OCI-LY7 (cell line): Measurements from ENCODE around the gene YBX3. TPM values are rescaled to one million over a fixed set of nuclear protein-coding genes. Genes with fewer than 3 reads are reported as not detected.

Experiments
- BruUV-seq: library from RNA; stranded (reverse); fragments of 400-500 nt; replicated peaks from 2 replicates; lab custom pipeline; 2021; lab: Mats Ljungman, UMichigan
- CTCF ChIA-PET: fragments of 300-600 bp; sonication (Branson Sonifier 250); formaldehyde crosslinking; loops from one replicate; lab custom pipeline; 2022; ENCODE audit warnings: antibody characterized with exemption; ENCODE audit not compliant: unreplicated experiment; lab: Charles Lee
- POLR2A ChIA-PET: fragments of 300-600 bp; sonication (Branson Sonifier 250); formaldehyde crosslinking; loops from one replicate; lab custom pipeline; 2022; ENCODE audit warnings: antibody characterized with exemption; lab: Charles Lee
- DNase-seq: peaks from one replicate; pipeline ENCODE4 v3.0.0-alpha.2; 2015; ENCODE audit warnings: low spot score
- H2AFZ ChIP-seq: fragments of 200-600 bp; sonication (generic), shearing (Covaris generic); 2 replicates; pipeline ENCODE4 v1.6.1; 2014; ENCODE audit warnings: mild to moderate bottlenecking, antibody characterized with exemption, low read length, moderate library complexity
- H3K27ac ChIP-seq: fragments of 200-600 bp; sonication (generic); 2 replicates; pipeline ENCODE4 v1.5.1; 2014; ENCODE audit warnings: mixed run types, low read depth, mild to moderate bottlenecking, moderate library complexity, low read length, inconsistent platforms; ENCODE audit not compliant: poor library complexity, severe bottlenecking
- H3K36me3 ChIP-seq: fragments of 200-600 bp; sonication (generic); 2 replicates; pipeline ENCODE4 v1.6.1; 2014; ENCODE audit warnings: mild to moderate bottlenecking, antibody characterized with exemption, low read length, moderate library complexity, mixed read lengths; ENCODE audit not compliant: insufficient read depth
- H3K4me1 ChIP-seq: fragments of 200-600 bp; sonication (generic); 2 replicates; pipeline ENCODE4 v1.5.1; 2014; ENCODE audit warnings: mild to moderate bottlenecking, low read length; ENCODE audit not compliant: insufficient read depth, poor library complexity, severe bottlenecking
- H3K4me2 ChIP-seq: fragments of 200-600 bp; sonication (generic); 2 replicates; pipeline ENCODE4 v1.6.1; 2014; ENCODE audit warnings: mild to moderate bottlenecking, low read length
- H3K4me3 ChIP-seq: fragments of 200-600 bp; sonication (generic); 2 replicates; pipeline ENCODE4 v1.5.1; 2014; ENCODE audit warnings: mild to moderate bottlenecking, low read depth, low read length; ENCODE audit not compliant: poor library complexity, severe bottlenecking
- H3K79me2 ChIP-seq: fragments of 200-600 bp; sonication (generic); 2 replicates; pipeline ENCODE4 v1.6.1; 2016; ENCODE audit warnings: low read depth, mild to moderate bottlenecking, low read length, moderate library complexity, mixed read lengths; ENCODE audit not compliant: insufficient read depth
- H3K9me2 ChIP-seq: fragments of 200-600 bp; sonication (generic); 2 replicates; pipeline ENCODE4 v1.6.1; 2016; ENCODE audit warnings: mild to moderate bottlenecking, low read length, mixed read lengths; ENCODE audit not compliant: insufficient read depth
- H3K9me3 ChIP-seq: fragments of 200-600 bp; sonication (generic); 2 replicates; pipeline ENCODE4 v1.6.1; 2014; ENCODE audit warnings: mild to moderate bottlenecking, mixed run types, low read length, mixed read lengths
- H4K20me1 ChIP-seq: fragments of 200-600 bp; sonication (generic); 2 replicates; pipeline ENCODE4 v1.6.1; 2014; ENCODE audit warnings: mild to moderate bottlenecking, antibody characterized with exemption, low read length, moderate library complexity, mixed read lengths; ENCODE audit not compliant: insufficient read depth
- CTCF ChIP-seq: fragments of 200-600 bp; sonication (generic); conservative IDR thresholded peaks from 2 replicates; pipeline ENCODE4 v1.5.1; 2014; ENCODE audit warnings: mild to moderate bottlenecking, antibody characterized with exemption, low read length, moderate library complexity, mixed read lengths
- EZH2phosphoT487 ChIP-seq: fragments of 200-600 bp; sonication (generic); IDR thresholded peaks from 2 replicates; pipeline ENCODE4 v1.6.1; 2018; ENCODE audit warnings: low read depth, borderline replicate concordance, mild to moderate bottlenecking, mixed run types, antibody characterized with exemption, low read length, moderate library complexity, mixed read lengths
- intact Hi-C: fragments of 100-400 bp; cut with micrococcal nuclease; formaldehyde crosslinking; loops from one replicate; pipeline ENCODE4 v1.10.0; 2022; ENCODE audit not compliant: unreplicated experiment
- total RNA-seq, 2 experiments: library from RNA; depleted of rRNA in 1 of 2; stranded (reverse); fragments of >200 nt in 1 of 2; shearing (Covaris generic) in 1 of 2; gene quantifications; 2 replicates each; pipeline ENCODE4 v1.2.3, GENCODE V29; 2014 to 2022

Gene YBX3
- total RNA-seq, 2 experiments from 2014 or later: 97.5 to 223 TPM

- Histone ChIP-seq H3K27ac (no peak overlapping the region), H4K20me1 (peaks cover 19% of the 10 kb centered on the region; the same call in 1 of the 2 replicates), H3K9me2 (no peaks in the 10 kb centered on the region), H3K4me3 (no peak overlapping the region), H3K79me2 (peaks cover 42% of the 10 kb centered on the region), H3K4me2 (no peak overlapping the region), H2AFZ (no peak overlapping the region), H3K36me3 (peaks cover 63% of the 10 kb centered on the region), H3K4me1 (peaks cover 19% of the 10 kb centered on the region), H3K9me3 (no peaks in the 10 kb centered on the region)
- DNase-seq: no peak
- TF ChIP-seq EZH2phosphoT487: no peak
- no peak for TF ChIP-seq CTCF
- intact Hi-C loops: no loop called here
- BruUV-seq: no TSS peak
- ChIA-PET CTCF (no interaction called here), POLR2A (interaction anchor here (0.9 to 3.1 kb wide), 2 partner anchors 8 to 17 kb away, joined by 3 to 8 read pairs; no protein-coding TSS in a partner anchor)
These were observed 5.7 kb downstream of the YBX3 start for GRCh38 chr12:10717410-10717809.

- Histone ChIP-seq H3K27ac (no peak overlapping the region), H3K4me2 (no peak overlapping the region), H3K9me3 (no peaks in the 10 kb centered on the region), H2AFZ (no peak overlapping the region), H3K79me2 (peaks cover 36% of the 10 kb centered on the region), H3K9me2 (no peaks in the 10 kb centered on the region), H4K20me1 (peaks cover 19% of the 10 kb centered on the region; the same call in 1 of the 2 replicates), H3K4me1 (peaks cover 19% of the 10 kb centered on the region), H3K4me3 (no peak overlapping the region), H3K36me3 (peaks cover 69% of the 10 kb centered on the region)
- CTCF ChIA-PET: no interaction called here
- POLR2A ChIA-PET: interaction anchor here (0.9 to 3.1 kb wide), 2 partner anchors 9 to 17 kb away, joined by 3 to 8 read pairs; no protein-coding TSS in a partner anchor
- no peak for DNase-seq
- TF ChIP-seq EZH2phosphoT487: no peak
- no peak for TF ChIP-seq CTCF
- BruUV-seq: no TSS peak
- intact Hi-C loops: no loop called here
These were observed 6.3 kb downstream of the YBX3 start for GRCh38 chr12:10716704-10717315.

- peaks cover 75% of the 10 kb centered on the region for H3K36me3 ChIP-seq
- H2AFZ ChIP-seq: no peak overlapping the region
- H3K4me2 ChIP-seq: no peak overlapping the region
- no peak for DNase-seq
- H3K4me1 ChIP-seq: peaks cover 15% of the 10 kb centered on the region
- peaks cover 30% of the 10 kb centered on the region for H3K79me2 ChIP-seq
- no peak overlapping the region for H3K27ac ChIP-seq
- H4K20me1 ChIP-seq: peaks cover 19% of the 10 kb centered on the region; the same call in 1 of the 2 replicates
- no peaks in the 10 kb centered on the region for H3K9me3 ChIP-seq
- ChIA-PET POLR2A (no interaction called here), CTCF (no interaction called here)
- no peak for TF ChIP-seq CTCF
- no peak overlapping the region for H3K4me3 ChIP-seq
- BruUV-seq: no TSS peak
- no peaks in the 10 kb centered on the region for H3K9me2 ChIP-seq
- intact Hi-C loops: no loop called here
These were observed 6.8 kb downstream of the YBX3 start for GRCh38 chr12:10716277-10716676.
